H1 (cell line): ENCODE data around the gene L3MBTL3. TPM values are rescaled to one million over a fixed set of nuclear protein-coding genes. Genes with fewer than 3 reads are reported as not detected.

Source experiments
- CTCF ChIA-PET: fragments of 300-600 bp; sonication (Branson Sonifier 250); formaldehyde crosslinking; loops from one replicate; lab custom pipeline; 2021; ENCODE audit not compliant: partially characterized antibody; lab: Charles Lee
- POLR2A ChIA-PET: fragments of 300-600 bp; sonication (Branson Sonifier 250); formaldehyde crosslinking; loops from one replicate; lab custom pipeline; 2021; ENCODE audit warnings: inconsistent platforms; ENCODE audit not compliant: partially characterized antibody; lab: Charles Lee
- DNase-seq, 2 experiments: peaks; one replicate each; pipeline versions ENCODE4 v3.0.0 to v3.0.0-alpha.2; 2010 to 2022; ENCODE audit warnings: low spot score in 2 of 2, low read depth in 1 of 2, mixed read lengths in 1 of 2
- FAIRE-seq: peaks from 2 replicates; lab custom pipeline; 2011; peaks lifted over from hg19 to GRCh38; lab: Jason Lieb, UNC
- H2AFZ ChIP-seq: 2 replicates; pipeline ENCODE4 v1.8.1; 2012; ENCODE audit warnings: low read length, inconsistent platforms
- H2AK5ac ChIP-seq: 2 replicates; pipeline ENCODE4 v1.6.1; 2013; ENCODE audit warnings: low read depth, low read length
- H2BK120ac ChIP-seq: replicated peaks from 2 replicates; pipeline ENCODE3; 2013; ENCODE audit warnings: low read depth, low read length, inconsistent platforms
- H2BK12ac ChIP-seq: 2 replicates; pipeline ENCODE4 v1.6.1; 2013; ENCODE audit warnings: low read depth, low read length
- H2BK15ac ChIP-seq: 2 replicates; pipeline ENCODE4 v1.6.1; 2013; ENCODE audit warnings: low read length
- H2BK20ac ChIP-seq: 2 replicates; pipeline ENCODE4 v1.6.1; 2013; ENCODE audit warnings: low read length
- H2BK5ac ChIP-seq: 2 replicates; pipeline ENCODE4 v1.6.1; 2013; ENCODE audit warnings: low read depth, low read length
- H3K14ac ChIP-seq: 2 replicates; pipeline ENCODE4 v1.6.1; 2013; ENCODE audit warnings: inconsistent platforms; ENCODE audit not compliant: insufficient read length
- H3K18ac ChIP-seq: 2 replicates; pipeline ENCODE4 v1.6.1; 2013; ENCODE audit warnings: low read length; ENCODE audit errors: extremely low read depth
- H3K23ac ChIP-seq: 2 replicates; pipeline ENCODE4 v1.6.1; 2013; ENCODE audit warnings: inconsistent platforms; ENCODE audit not compliant: insufficient read length
- H3K23me2 ChIP-seq: 2 replicates; pipeline ENCODE4 v1.6.1; 2013; ENCODE audit warnings: low read depth, low read length
- H3K27ac ChIP-seq: 2 replicates; pipeline ENCODE4 v1.6.1; 2011; ENCODE audit warnings: low read depth, low read length, inconsistent platforms
- H3K27me3 ChIP-seq, 4 experiments: replicated peaks in 1 of 4; 1 replicate in 1 of 4; 2 replicates in 3 of 4; pipeline versions ENCODE4 v1.6.1 to v1.8.1; 2011 to 2013; ENCODE audit warnings: low read length in 3 of 4, mild to moderate bottlenecking in 3 of 4, inconsistent platforms in 2 of 4, mixed read lengths in 2 of 4, moderate library complexity in 1 of 4; ENCODE audit not compliant: control insufficient read depth in 3 of 4, insufficient read depth in 3 of 4; ENCODE audit errors: extremely low read depth in 1 of 4
- H3K36me3 ChIP-seq, 4 experiments: 2 replicates each; pipeline versions ENCODE4 v1.6.1 to v1.8.1; 2011 to 2013; ENCODE audit warnings: mild to moderate bottlenecking in 4 of 4, low read length in 3 of 4, moderate library complexity in 2 of 4, control low read depth in 1 of 4, inconsistent platforms in 1 of 4; ENCODE audit not compliant: insufficient read depth in 4 of 4, control insufficient read depth in 2 of 4
- H3K4ac ChIP-seq: replicated peaks from 2 replicates; pipeline ENCODE3; 2013; ENCODE audit warnings: low read length, low read depth, mixed read lengths, inconsistent platforms; ENCODE audit not compliant: insufficient read length
- H3K4me1 ChIP-seq, 4 experiments: replicated peaks in 1 of 4; 1 replicate in 1 of 4; 2 replicates in 3 of 4; pipeline versions ENCODE4 v1.6.1 to v1.8.1; 2011 to 2013; ENCODE audit warnings: low read length in 3 of 4, inconsistent platforms in 2 of 4, mixed read lengths in 1 of 4; ENCODE audit not compliant: insufficient read depth in 4 of 4, control insufficient read depth in 3 of 4
- H3K4me2 ChIP-seq, 2 experiments: 2 replicates each; pipeline versions ENCODE4 v1.6.1 to v1.8.1; 2011 to 2013; ENCODE audit warnings: low read depth in 2 of 2, low read length in 2 of 2, control low read depth in 1 of 2, inconsistent platforms in 1 of 2, mild to moderate bottlenecking in 1 of 2; ENCODE audit not compliant: insufficient read depth in 1 of 2
- H3K4me3 ChIP-seq, 4 experiments: fragments of 200-600, 300-600 bp in 1 of 4; sonication (generic), shearing (Covaris generic), sonication (Bioruptor Twin) in 1 of 4; 2 replicates each; pipeline versions ENCODE4 v1.5.1 to v1.8.1; 2011 to 2016; ENCODE audit warnings: low read length in 4 of 4, low read depth in 3 of 4, control low read depth in 2 of 4, inconsistent platforms in 2 of 4, mild to moderate bottlenecking in 2 of 4, mixed read lengths in 1 of 4, moderate library complexity in 1 of 4; ENCODE audit not compliant: insufficient read depth in 2 of 4; ENCODE audit errors: extremely low read depth in 1 of 4
- H3K56ac ChIP-seq: replicated peaks from 2 replicates; pipeline ENCODE3; 2013; ENCODE audit warnings: low read depth, mild to moderate bottlenecking, mixed read lengths, low read length, inconsistent platforms; ENCODE audit not compliant: insufficient read length
- H3K79me1 ChIP-seq: 2 replicates; pipeline ENCODE4 v1.6.1; 2013; ENCODE audit warnings: low read depth, low read length, control low read depth
- H3K79me2 ChIP-seq, 2 experiments: 2 replicates each; pipeline versions ENCODE4 v1.6.1 to v1.8.1; 2012 to 2013; ENCODE audit warnings: low read length in 2 of 2, mild to moderate bottlenecking in 2 of 2, inconsistent platforms in 1 of 2; ENCODE audit not compliant: insufficient read depth in 2 of 2, control insufficient read depth in 1 of 2
- H3K9ac ChIP-seq, 4 experiments: replicated peaks in 1 of 4; 1 replicate in 1 of 4; 2 replicates in 3 of 4; pipeline versions ENCODE4 v1.6.1 to v1.8.1; 2011 to 2013; ENCODE audit warnings: low read depth in 3 of 4, low read length in 3 of 4, control low read depth in 2 of 4, mild to moderate bottlenecking in 2 of 4, moderate library complexity in 2 of 4, inconsistent platforms in 1 of 4; ENCODE audit errors: extremely low read depth in 1 of 4
- H3K9me3 ChIP-seq, 2 experiments: 2 replicates each; pipeline versions ENCODE4 v1.6.1 to v1.8.1; 2012 to 2013; ENCODE audit warnings: mild to moderate bottlenecking in 2 of 2, moderate library complexity in 2 of 2, control low read depth in 1 of 2, inconsistent platforms in 1 of 2, low read depth in 1 of 2, low read length in 1 of 2, mixed read lengths in 1 of 2; ENCODE audit not compliant: insufficient read depth in 2 of 2
- H4K20me1 ChIP-seq, 2 experiments: replicated peaks in 1 of 2; 2 replicates each; pipeline versions ENCODE3 to v1.8.1; 2011 to 2013; ENCODE audit warnings: inconsistent platforms in 2 of 2, low read length in 2 of 2, mild to moderate bottlenecking in 1 of 2; ENCODE audit not compliant: insufficient read depth in 2 of 2, control insufficient read depth in 1 of 2
- H4K5ac ChIP-seq: 2 replicates; pipeline ENCODE4 v1.6.1; 2013; ENCODE audit warnings: low read length, low read depth, mixed read lengths, inconsistent platforms; ENCODE audit not compliant: insufficient read length
- H4K8ac ChIP-seq: 2 replicates; pipeline ENCODE4 v1.8.0; 2013; ENCODE audit warnings: mild to moderate bottlenecking, moderate library complexity, low read length, inconsistent platforms; ENCODE audit not compliant: insufficient read depth; ENCODE audit errors: extremely low read depth
- H4K91ac ChIP-seq: replicated peaks from 2 replicates; pipeline ENCODE3; 2013; ENCODE audit warnings: low read length, mixed read lengths, inconsistent platforms; ENCODE audit not compliant: insufficient read length
- BRCA1 ChIP-seq: IDR thresholded peaks from 2 replicates; pipeline ENCODE4 v1.6.1; 2012; ENCODE audit warnings: low read depth, low read length, improper control_type of control experiment
- CHD2 ChIP-seq: IDR thresholded peaks from 2 replicates; pipeline ENCODE4 v1.6.1; 2012; ENCODE audit warnings: low read length, improper control_type of control experiment
- GABPA ChIP-seq: IDR thresholded peaks from 2 replicates; pipeline ENCODE4 v1.6.1; 2011; ENCODE audit warnings: mild to moderate bottlenecking, low read length, moderate library complexity, borderline replicate concordance; ENCODE audit not compliant: insufficient read depth
- KDM1A ChIP-seq: fragments of 200-600, 300-600 bp; sonication (generic); IDR thresholded peaks from 2 replicates; pipeline ENCODE4 v1.7.1; 2016; ENCODE audit warnings: mild to moderate bottlenecking, low read length, borderline replicate concordance
- KDM5A ChIP-seq: fragments of 200-600 bp; IDR thresholded peaks from 2 replicates; pipeline ENCODE4 v1.7.1; 2012; ENCODE audit warnings: mild to moderate bottlenecking, low read length, inconsistent platforms, mixed read lengths
- MAFK ChIP-seq: IDR thresholded peaks from 2 replicates; pipeline ENCODE4 v1.6.1; 2012; ENCODE audit warnings: low read depth, mild to moderate bottlenecking, improper control_type of control experiment, low read length
- POLR2AphosphoS5 ChIP-seq: IDR thresholded peaks from 2 replicates; pipeline ENCODE4 v1.6.1; 2011; ENCODE audit warnings: low read depth, low read length
- SIRT6 ChIP-seq: IDR thresholded peaks from one replicate; pipeline ENCODE4 v1.7.1; 2012; ENCODE audit warnings: low read length, inconsistent platforms
- WGBS, 2 experiments: shearing (Covaris generic) in 1 of 2; methylation state at CpG; one replicate each; pipeline versions ENCODE4 v1.1.6 to v1.1.7; 2013 to 2015; ENCODE audit warnings: low lambda C conversion rate in 2 of 2, mixed read lengths in 2 of 2, inconsistent platforms in 1 of 2, low coverage in 1 of 2, missing lambda C conversion rate in 1 of 2; ENCODE audit not compliant: insufficient replicate concordance in 2 of 2, insufficient coverage in 1 of 2, insufficient read length in 1 of 2; ENCODE audit errors: extremely low coverage in 1 of 2, missing lambda C conversion rate in 1 of 2; 5-methylcytosine and 5-hydroxymethylcytosine counted together
- polyA plus RNA-seq, 7 experiments: library from polyadenylated mRNA; depleted of rRNA in 3 of 7; stranded (reverse) in 5 of 7; unstranded in 2 of 7; fragments of >200 nt in 5 of 7; fragments of 200-250 nt in 2 of 7; gene quantifications; 1 replicate in 5 of 7; 2 replicates in 1 of 7; 4 replicates in 1 of 7; pipeline versions ENCODE4 v1.2.1 to v1.2.3, GENCODE V29; 2011 to 2013; ENCODE audit warnings: missing spikeins in 2 of 7, mixed read lengths in 2 of 7
- total RNA-seq: library from RNA; stranded (reverse); fragmentation: NEBNext Ultra II Directional; extraction: Animal tissue kit (Norgen Biotek cat#: 25700); gene quantifications from 2 replicates; pipeline ENCODE4 v1.2.1, GENCODE V29; 2021

Gene L3MBTL3
- total and polyA plus RNA-seq, 2 of the 8 experiments (the other 6 are each of a cell fraction or from before 2014, with no cell fraction given) = 3.9 to 17.2 TPM

GRCh38 chr6:130162421-130162820, 144.0 kb downstream of the L3MBTL3 start:
- H3K79me1 ChIP-seq = no peaks in the 10 kb centered on the region
- no peak overlapping the region for H3K4me3 ChIP-seq
- no peak overlapping the region for H3K9ac ChIP-seq
- no peak overlapping the region for H3K4me2 ChIP-seq
- peaks cover 7 to 8% of the 10 kb centered on the region in 2 experiments; a peak in 3 of 4 replicates for H3K9me3 ChIP-seq
- no peak overlapping the region for H3K56ac ChIP-seq
- no peak overlapping the region for H3K4ac ChIP-seq
- H3K27ac ChIP-seq = no peak overlapping the region
- no peak overlapping the region for H4K5ac ChIP-seq
- H2BK15ac ChIP-seq = no peak overlapping the region
- no peak overlapping the region for H2BK12ac ChIP-seq
- H3K23ac ChIP-seq = no peak overlapping the region
- FAIRE-seq (no peak), DNase-seq (no peak)
- no peak overlapping the region for H2BK120ac ChIP-seq
- peaks cover 0 to 4% (median 0%) of the 10 kb centered on the region in 4 experiments; a peak in 1 of 8 replicates for H3K36me3 ChIP-seq
- no peak overlapping the region for H3K18ac ChIP-seq
- no peaks in the 10 kb centered on the region for H3K23me2 ChIP-seq
- no peak for TF ChIP-seq MAFK
- no peak for TF ChIP-seq BRCA1
- TF ChIP-seq KDM1A = no peak
- no peak for TF ChIP-seq KDM5A
- TF ChIP-seq CHD2 = no peak
- no peak for TF ChIP-seq SIRT6
- TF ChIP-seq GABPA = no peak
- no peak for TF ChIP-seq POLR2AphosphoS5
- H2AK5ac ChIP-seq = no peak overlapping the region
- H2BK20ac ChIP-seq = no peak overlapping the region
- no peaks in the 10 kb centered on the region for H3K27me3 ChIP-seq
- no peaks in the 10 kb centered on the region for H3K4me1 ChIP-seq
- no peak overlapping the region for H3K14ac ChIP-seq
- H4K91ac ChIP-seq = no peak overlapping the region
- no peak overlapping the region for H2AFZ ChIP-seq
- no peak overlapping the region for H2BK5ac ChIP-seq
- 100% methylated on average over 2 of the region's 2 CpGs; no CpG with 5 or more reads in 1 of the 2 experiments for WGBS, 2 experiments
- H4K20me1 ChIP-seq = no peaks in the 10 kb centered on the region
- ChIA-PET POLR2A (no interaction called here), CTCF (interaction anchor here (0.7 to 1.8 kb wide), 8 partner anchors 10 to 125 kb away, joined by 3 to 8 read pairs (median 3); partner anchors contain the start of gene SAMD3)
- H3K79me2 ChIP-seq = no peaks in the 10 kb centered on the region
- no peak overlapping the region for H4K8ac ChIP-seq
